Spleen (tissue), 7 donors: Measurements from ENCODE around the gene RIC8B.

Experiments used
- POLR2A ChIP-seq, 3 donors: fragments of 450-650 bp; IDR thresholded peaks; one replicate each; pipeline ENCODE4 v1.5.1; 2017; ENCODE audit warnings: antibody characterized with exemption in 3 of 3, mild to moderate bottlenecking in 1 of 3
- TF ChIP-seq, protein P1 (sequence below), 11 experiments: fragments of 200-600 bp in 7 of 11; fragments of 450-650 bp in 4 of 11; sonication (generic) in 4 of 11; IDR thresholded peaks in 8 of 11; conservative IDR thresholded peaks in 3 of 11; 1 replicate in 7 of 11; 2 replicates in 4 of 11; pipeline versions ENCODE4 v1.4.0 to v1.8.0; 2016 to 2021; ENCODE audit warnings: antibody characterized with exemption in 11 of 11, inconsistent platforms in 4 of 11, mild to moderate bottlenecking in 1 of 11
- donor health status: DM: no; HTN: no; CAD: no; lungs with moderate emphysema.
- donor health status: DM: no; HTN: no; CAD: no.
- donor health status: DM: no; HTN: no; CAD: no.

DNA sequence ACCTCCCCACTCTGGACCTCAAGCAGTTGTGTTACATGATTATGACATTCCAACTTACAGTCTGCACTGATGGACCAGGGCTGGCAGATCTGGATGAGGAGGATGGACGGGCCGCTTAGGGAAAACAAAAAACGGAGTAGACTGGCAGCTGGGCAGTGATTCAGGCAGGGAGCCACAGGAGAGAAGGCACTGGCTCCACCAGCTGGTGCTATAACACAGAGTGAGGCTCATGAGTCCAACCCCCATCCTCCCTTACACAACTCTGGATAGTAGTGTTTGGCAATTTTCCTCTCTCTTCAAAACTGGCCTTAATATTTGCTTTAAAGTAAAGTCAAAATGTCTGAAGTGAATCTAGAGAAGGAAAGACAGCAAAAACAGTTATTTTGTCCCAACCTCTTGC lies 9.7 kb upstream of the RIC8B start:
- TF ChIP-seq POLR2A (IDR thresholded peaks at IDR 0.05) = no peak
- TF ChIP-seq, protein P1, sequence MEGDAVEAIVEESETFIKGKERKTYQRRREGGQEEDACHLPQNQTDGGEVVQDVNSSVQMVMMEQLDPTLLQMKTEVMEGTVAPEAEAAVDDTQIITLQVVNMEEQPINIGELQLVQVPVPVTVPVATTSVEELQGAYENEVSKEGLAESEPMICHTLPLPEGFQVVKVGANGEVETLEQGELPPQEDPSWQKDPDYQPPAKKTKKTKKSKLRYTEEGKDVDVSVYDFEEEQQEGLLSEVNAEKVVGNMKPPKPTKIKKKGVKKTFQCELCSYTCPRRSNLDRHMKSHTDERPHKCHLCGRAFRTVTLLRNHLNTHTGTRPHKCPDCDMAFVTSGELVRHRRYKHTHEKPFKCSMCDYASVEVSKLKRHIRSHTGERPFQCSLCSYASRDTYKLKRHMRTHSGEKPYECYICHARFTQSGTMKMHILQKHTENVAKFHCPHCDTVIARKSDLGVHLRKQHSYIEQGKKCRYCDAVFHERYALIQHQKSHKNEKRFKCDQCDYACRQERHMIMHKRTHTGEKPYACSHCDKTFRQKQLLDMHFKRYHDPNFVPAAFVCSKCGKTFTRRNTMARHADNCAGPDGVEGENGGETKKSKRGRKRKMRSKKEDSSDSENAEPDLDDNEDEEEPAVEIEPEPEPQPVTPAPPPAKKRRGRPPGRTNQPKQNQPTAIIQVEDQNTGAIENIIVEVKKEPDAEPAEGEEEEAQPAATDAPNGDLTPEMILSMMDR (IDR thresholded peaks at IDR 0.05 in 8 of 11, conservative IDR thresholded peaks at IDR 0.05 in 3 of 11) = peak in 1 of 11 experiments; percentile 10
